Duodenal mucosa (tissue), 2 donors: ENCODE data around the gene SIPA1L2.

Source experiments
- H3K27ac ChIP-seq: one replicate; pipeline ENCODE4 v1.7.0; 2013; ENCODE audit warnings: low read depth, low read length
- H3K27me3 ChIP-seq, 2 donors: one replicate each; pipeline ENCODE4 v1.7.0; 2013; ENCODE audit warnings: low read length in 2 of 2, control low read depth in 1 of 2; ENCODE audit not compliant: insufficient read depth in 2 of 2, control insufficient read depth in 1 of 2
- H3K36me3 ChIP-seq, 2 donors: one replicate each; pipeline ENCODE4 v1.7.0; 2013; ENCODE audit warnings: low read length in 2 of 2, control low read depth in 1 of 2; ENCODE audit not compliant: insufficient read depth in 2 of 2, control insufficient read depth in 1 of 2
- H3K4me1 ChIP-seq, 2 donors: one replicate each; pipeline ENCODE4 v1.7.0; 2013; ENCODE audit warnings: low read length in 2 of 2, control low read depth in 1 of 2; ENCODE audit not compliant: insufficient read depth in 2 of 2, control insufficient read depth in 1 of 2
- H3K4me3 ChIP-seq, 2 donors: one replicate each; pipeline ENCODE4 v1.7.0; 2013; ENCODE audit warnings: low read length in 2 of 2, low read depth in 1 of 2
- H3K9ac ChIP-seq, 2 donors: one replicate each; pipeline ENCODE4 v1.7.0; 2013; ENCODE audit warnings: low read length in 2 of 2, low read depth in 1 of 2
- H3K9me3 ChIP-seq, 2 donors: one replicate each; pipeline ENCODE4 v1.7.0; 2013; ENCODE audit warnings: low read length in 2 of 2, control low read depth in 1 of 2; ENCODE audit not compliant: control insufficient read depth in 1 of 2

Gene SIPA1L2, protein sequence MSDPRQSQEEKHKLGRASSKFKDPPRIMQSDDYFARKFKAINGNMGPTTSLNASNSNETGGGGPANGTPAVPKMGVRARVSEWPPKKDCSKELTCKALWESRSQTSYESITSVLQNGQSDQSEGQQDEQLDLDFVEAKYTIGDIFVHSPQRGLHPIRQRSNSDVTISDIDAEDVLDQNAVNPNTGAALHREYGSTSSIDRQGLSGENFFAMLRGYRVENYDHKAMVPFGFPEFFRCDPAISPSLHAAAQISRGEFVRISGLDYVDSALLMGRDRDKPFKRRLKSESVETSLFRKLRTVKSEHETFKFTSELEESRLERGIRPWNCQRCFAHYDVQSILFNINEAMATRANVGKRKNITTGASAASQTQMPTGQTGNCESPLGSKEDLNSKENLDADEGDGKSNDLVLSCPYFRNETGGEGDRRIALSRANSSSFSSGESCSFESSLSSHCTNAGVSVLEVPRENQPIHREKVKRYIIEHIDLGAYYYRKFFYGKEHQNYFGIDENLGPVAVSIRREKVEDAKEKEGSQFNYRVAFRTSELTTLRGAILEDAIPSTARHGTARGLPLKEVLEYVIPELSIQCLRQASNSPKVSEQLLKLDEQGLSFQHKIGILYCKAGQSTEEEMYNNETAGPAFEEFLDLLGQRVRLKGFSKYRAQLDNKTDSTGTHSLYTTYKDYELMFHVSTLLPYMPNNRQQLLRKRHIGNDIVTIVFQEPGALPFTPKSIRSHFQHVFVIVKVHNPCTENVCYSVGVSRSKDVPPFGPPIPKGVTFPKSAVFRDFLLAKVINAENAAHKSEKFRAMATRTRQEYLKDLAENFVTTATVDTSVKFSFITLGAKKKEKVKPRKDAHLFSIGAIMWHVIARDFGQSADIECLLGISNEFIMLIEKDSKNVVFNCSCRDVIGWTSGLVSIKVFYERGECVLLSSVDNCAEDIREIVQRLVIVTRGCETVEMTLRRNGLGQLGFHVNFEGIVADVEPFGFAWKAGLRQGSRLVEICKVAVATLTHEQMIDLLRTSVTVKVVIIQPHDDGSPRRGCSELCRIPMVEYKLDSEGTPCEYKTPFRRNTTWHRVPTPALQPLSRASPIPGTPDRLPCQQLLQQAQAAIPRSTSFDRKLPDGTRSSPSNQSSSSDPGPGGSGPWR (N-terminal part only)

DNA sequence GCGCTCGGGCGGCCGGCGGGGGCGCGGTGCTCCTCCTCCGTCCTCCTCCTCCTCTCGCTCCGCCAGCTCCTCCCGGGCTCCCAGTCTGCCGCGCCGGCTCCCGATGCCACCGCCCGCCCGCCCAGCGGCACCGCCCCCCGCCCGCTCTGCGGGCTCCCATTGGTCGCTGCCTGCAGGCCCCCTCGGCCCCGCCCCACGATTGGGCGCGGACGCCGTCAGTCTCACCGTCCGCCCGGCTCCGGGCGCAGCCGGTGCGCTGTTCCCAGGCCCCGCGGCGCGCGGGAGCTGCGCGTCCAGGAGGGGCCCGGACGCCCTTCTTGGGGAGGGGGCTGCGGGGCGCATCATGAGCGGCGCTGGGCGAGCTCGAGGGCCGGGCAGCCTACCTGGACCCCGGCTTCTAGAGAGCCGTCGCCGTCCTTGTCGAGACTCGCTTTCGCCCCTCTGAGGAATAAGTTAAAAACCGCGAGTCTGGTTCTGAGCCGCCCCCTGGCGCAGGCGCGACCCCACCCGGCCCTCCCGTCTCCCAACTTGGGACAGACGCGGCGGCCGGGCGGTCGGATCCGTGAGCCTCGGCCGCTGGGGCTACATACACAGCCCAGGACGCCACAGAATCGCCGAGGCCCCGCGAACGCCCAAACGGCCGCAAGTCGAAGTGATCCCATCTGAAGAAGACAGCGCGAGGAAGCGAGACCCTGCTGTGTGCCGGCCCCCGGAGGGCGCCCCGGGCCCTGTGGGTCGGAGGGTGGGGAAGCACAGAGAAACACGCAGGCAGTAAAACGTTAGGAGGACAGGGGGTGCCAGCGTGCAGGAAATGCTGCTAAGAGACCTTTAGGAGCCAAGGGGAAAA is at the start of gene SIPA1L2:
Gene SIPA1L2, minus strand, starts transcription at position 87 of the 847 bp plus-strand sequence. CDS start 114,794 bp downstream, outside the sequence.
- H3K4me1 ChIP-seq = peaks cover 14 to 31% of the 10 kb centered on the region in 2 donors
- H3K9me3 ChIP-seq = no peaks in the 10 kb centered on the region
- no peaks in the 10 kb centered on the region for H3K27me3 ChIP-seq
- peak within 1 kb of the TSS; percentile 75 to 76 for H3K4me3 ChIP-seq
- peak within 1 kb of the TSS; percentile 59 for H3K27ac ChIP-seq
- H3K36me3 ChIP-seq = no peaks in the 10 kb centered on the region
- H3K9ac ChIP-seq = peak within 1 kb of the TSS; percentile 55 to 69

DNA sequence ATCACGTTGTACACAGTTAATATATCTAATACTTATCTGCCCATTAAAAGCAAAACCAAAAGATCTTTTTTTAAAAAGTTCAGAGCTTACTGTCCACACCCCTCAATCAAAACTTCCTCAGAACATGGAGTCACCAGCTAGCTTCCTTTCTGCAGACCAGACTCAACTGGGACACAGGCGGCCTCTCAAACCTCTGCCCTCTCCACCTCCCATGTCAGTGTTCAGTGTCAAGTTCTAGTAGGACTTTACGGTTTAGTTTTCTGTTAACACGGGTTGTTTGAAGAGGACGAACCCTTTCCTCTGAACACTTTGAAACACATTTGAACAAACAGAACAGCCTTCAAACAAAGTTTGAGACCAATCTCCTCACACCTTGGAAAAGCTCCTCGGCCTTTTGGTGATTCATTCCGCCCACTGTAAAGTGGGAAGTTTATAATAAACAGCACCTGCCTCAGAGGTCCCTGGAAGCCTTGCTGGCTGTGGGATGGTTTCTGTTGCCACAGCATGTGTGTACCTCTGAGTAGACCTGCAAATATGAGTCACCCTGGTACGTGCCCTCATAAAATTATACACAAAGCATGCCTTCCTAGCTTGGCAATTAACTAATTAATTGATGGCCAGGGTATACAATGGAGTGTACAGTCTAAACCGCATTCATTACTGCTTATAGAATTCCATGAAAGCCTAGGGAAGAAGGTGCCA is 48.4 kb upstream of the SIPA1L2 start:
- Histone ChIP-seq H3K9me3 (no peaks in the 10 kb centered on the region), H3K4me3 (no peak overlapping the region), H3K27me3 (no peaks in the 10 kb centered on the region), H3K27ac (no peak overlapping the region), H3K4me1 (peaks cover 6 to 12% of the 10 kb centered on the region in 2 donors), H3K9ac (no peak overlapping the region), H3K36me3 (no peaks in the 10 kb centered on the region)

- Histone ChIP-seq H3K9me3 (no peaks in the 10 kb centered on the region), H3K36me3 (no peaks in the 10 kb centered on the region), H3K9ac (no peak overlapping the region), H3K4me1 (peaks cover 3 to 9% of the 10 kb centered on the region in 2 donors), H3K27ac (no peak overlapping the region), H3K4me3 (no peak overlapping the region), H3K27me3 (no peaks in the 10 kb centered on the region)
Observed at GRCh38 chr1:232676307-232676706, 46.4 kb upstream of the SIPA1L2 start.

GRCh38 chr1:232675898-232676297 is 46.0 kb upstream of the SIPA1L2 start:
- H3K9ac ChIP-seq = no peak overlapping the region
- no peak overlapping the region for H3K27ac ChIP-seq
- H3K27me3 ChIP-seq = no peaks in the 10 kb centered on the region
- no peaks in the 10 kb centered on the region for H3K36me3 ChIP-seq
- peaks cover 2 to 5% of the 10 kb centered on the region in 2 donors for H3K4me1 ChIP-seq
- no peak overlapping the region for H3K4me3 ChIP-seq
- no peaks in the 10 kb centered on the region for H3K9me3 ChIP-seq

- no peaks in the 10 kb centered on the region for H3K27me3 ChIP-seq
- no peak overlapping the region for H3K27ac ChIP-seq
- H3K36me3 ChIP-seq = no peaks in the 10 kb centered on the region
- H3K4me3 ChIP-seq = no peak overlapping the region
- H3K9me3 ChIP-seq = no peaks in the 10 kb centered on the region
- H3K4me1 ChIP-seq = peaks cover 2 to 5% of the 10 kb centered on the region in 2 donors
- H3K9ac ChIP-seq = no peak overlapping the region
Observed at GRCh38 chr1:232675260-232675659, 45.3 kb upstream of the SIPA1L2 start.

- Histone ChIP-seq H3K4me1 (peaks cover 0 to 1% of the 10 kb centered on the region in 2 donors), H3K4me3 (no peak overlapping the region), H3K27me3 (no peaks in the 10 kb centered on the region), H3K9me3 (no peaks in the 10 kb centered on the region), H3K36me3 (no peaks in the 10 kb centered on the region), H3K27ac (no peak overlapping the region), H3K9ac (no peak overlapping the region)
Observed at GRCh38 chr1:232673256-232673655, 43.3 kb upstream of the SIPA1L2 start.

GRCh38 chr1:232669981-232670747 is 40.2 kb upstream of the SIPA1L2 start:
- no peaks in the 10 kb centered on the region for H3K9me3 ChIP-seq
- H3K27ac ChIP-seq = no peak overlapping the region
- no peaks in the 10 kb centered on the region for H3K36me3 ChIP-seq
- no peak overlapping the region for H3K4me3 ChIP-seq
- no peaks in the 10 kb centered on the region for H3K27me3 ChIP-seq
- H3K9ac ChIP-seq = no peak overlapping the region
- H3K4me1 ChIP-seq = peaks cover 5 to 11% of the 10 kb centered on the region in 2 donors

DNA sequence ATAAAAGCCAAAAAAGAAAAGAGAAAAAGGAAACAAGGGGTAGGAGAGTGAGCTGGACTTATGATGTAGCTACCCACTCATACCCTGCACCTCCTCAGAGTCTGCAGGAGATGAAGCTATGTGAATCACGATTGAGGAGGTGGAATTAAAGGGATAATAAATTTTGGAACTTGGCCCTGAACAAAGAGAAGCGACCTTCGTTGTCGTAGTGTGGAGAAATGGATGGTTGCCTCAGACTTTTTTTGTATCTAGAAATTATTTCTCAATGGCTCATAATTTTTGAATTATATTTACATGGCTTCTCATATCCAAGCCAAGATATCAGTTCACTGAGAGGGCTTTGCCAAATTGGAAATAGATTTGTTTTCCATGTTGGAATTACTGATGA is 37.8 kb upstream of the SIPA1L2 start:
- Histone ChIP-seq H3K4me3 (no peak overlapping the region), H3K27ac (no peak overlapping the region)

More for the DNA sequence above, 37.8 kb upstream of the SIPA1L2 start:
- no peaks in the 10 kb centered on the region for H3K36me3 ChIP-seq
- no peaks in the 10 kb centered on the region for H3K27me3 ChIP-seq
- H3K4me1 ChIP-seq = peaks cover 5 to 11% of the 10 kb centered on the region in 2 donors
- no peaks in the 10 kb centered on the region for H3K9me3 ChIP-seq
- no peak overlapping the region for H3K9ac ChIP-seq
